GM12878 (cell line): Measurements from ENCODE around the gene NUP50. TPM values are rescaled to one million over a fixed set of nuclear protein-coding genes. Genes with fewer than 3 reads are reported as not detected.

ENCODE experiments used
- E4F1 ChIP-seq: fragments of 450-650 bp; IDR thresholded peaks from 2 replicates; pipeline ENCODE4 v1.6.1; 2018; ENCODE audit warnings: borderline replicate concordance, mild to moderate bottlenecking; ENCODE audit not compliant: partially characterized antibody
- EP300 ChIP-seq, 2 experiments: fragments of 150-350 bp in 1 of 2; IDR thresholded peaks; 2 replicates each; pipeline ENCODE4 v1.6.1; 2011 to 2012; ENCODE audit warnings: low read depth in 2 of 2, low read length in 2 of 2, borderline replicate concordance in 1 of 2, improper control_type of control experiment in 1 of 2, inconsistent platforms in 1 of 2; ENCODE audit not compliant: control insufficient read depth in 1 of 2
- HDAC2 ChIP-seq: fragments of 200-600 bp; sonication (generic); IDR thresholded peaks from 2 replicates; pipeline ENCODE4 v1.6.1; 2017
- ZNF592 ChIP-seq: fragments of 450-650 bp; IDR thresholded peaks from 2 replicates; pipeline ENCODE4 v1.6.1; 2017; ENCODE audit warnings: mild to moderate bottlenecking, moderate library complexity
- polyA plus RNA-seq, 11 experiments: library from polyadenylated mRNA; depleted of rRNA in 4 of 11; unstranded in 6 of 11; stranded (reverse) in 5 of 11; fragments of >200 nt; fragmentation: Nextera tagmentation in 4 of 11; fragmentation: Illumina TruSeq in 1 of 11; extraction: Ambion mirVana in 4 of 11; extraction: Trizol in 1 of 11; gene quantifications; 1 replicate in 1 of 11; 2 replicates in 10 of 11; pipeline versions ENCODE4 v1.2.1 to v1.2.3, GENCODE V29; 2011 to 2016; ENCODE audit warnings: inconsistent platforms in 2 of 11, missing spikeins in 2 of 11, low read depth in 1 of 11
- total RNA-seq, 4 experiments: library from RNA; depleted of rRNA in 3 of 4; stranded (reverse); fragments of >200 nt in 3 of 4; fragmentation: Illumina TruSeq in 1 of 4; extraction: Trizol in 1 of 4; gene quantifications; 2 replicates each; pipeline versions ENCODE4 v1.2.1 to v1.2.3, GENCODE V29; 2013 to 2021

NUP50 gene
- total and polyA plus RNA-seq, 10 of the 15 experiments (the other 5 are each of a cell fraction or from before 2014, with no cell fraction given), result 36.8 to 125 (median 78.8) TPM

GRCh38 chr22:45185718-45186514, 22.2 kb downstream of the NUP50 start (continued):
- TF ChIP-seq E4F1 (no peak), HDAC2 (no peak), ZNF592 (no peak), EP300 (IDR thresholded peaks at IDR 0.05; ENCODE audit: borderline replicate concordance in 1 of 2, control insufficient read depth in 1 of 2, low read depth in 2 of 2, low read length in 2 of 2) (no peak)
